HFF-Myc (cell line): ENCODE measurements around the gene PGAM2.

ENCODE experiments used
- DNase-seq: peaks from one replicate; pipeline ENCODE4 v3.0.0-alpha.2; 2011; ENCODE audit warnings: low read depth; ENCODE audit errors: extremely low read depth
- H3K4me3 ChIP-seq: replicated peaks from 2 replicates; pipeline ENCODE4 v1.5.1; 2011; ENCODE audit warnings: low read depth, mild to moderate bottlenecking, control low read depth, low read length
- TF ChIP-seq, protein P1 (sequence below): IDR thresholded peaks from 2 replicates; pipeline ENCODE4 v1.5.1; 2012; ENCODE audit warnings: mild to moderate bottlenecking, low read depth, low read length, control low read depth; ENCODE audit errors: missing control alignments

PGAM2 gene

DNA sequence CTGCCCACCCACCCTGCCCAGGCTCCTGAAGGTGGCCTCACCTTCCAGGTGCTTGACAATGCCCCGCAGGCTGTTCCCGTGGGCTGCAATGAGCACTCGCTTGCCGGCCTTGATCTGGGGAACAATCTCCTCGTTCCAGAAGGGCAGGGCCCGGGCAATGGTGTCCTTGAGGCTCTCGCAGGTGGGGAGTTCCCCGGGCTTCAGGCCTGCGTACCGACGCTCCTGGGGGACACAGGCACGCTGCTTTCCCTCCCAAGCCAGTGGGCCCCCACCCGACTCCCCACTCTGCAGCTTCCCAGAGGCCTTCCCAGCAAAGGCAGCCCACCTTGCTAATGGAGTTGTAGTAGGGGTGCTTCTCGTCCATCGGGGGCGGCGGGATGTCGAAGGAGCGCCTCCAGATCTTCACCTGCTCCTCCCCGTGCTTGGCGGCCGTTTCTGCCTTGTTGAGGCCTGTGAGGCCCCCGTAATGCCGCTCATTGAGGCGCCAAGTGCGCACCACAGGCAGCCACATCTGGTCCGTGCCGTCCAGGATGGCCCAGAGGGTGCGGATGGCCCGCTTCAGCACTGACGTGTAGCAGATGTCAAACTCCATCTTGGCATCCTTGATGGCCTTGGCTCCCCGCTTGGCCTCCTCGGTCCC lies 456 bp downstream of the PGAM2 start:
- TF ChIP-seq, protein P1, sequence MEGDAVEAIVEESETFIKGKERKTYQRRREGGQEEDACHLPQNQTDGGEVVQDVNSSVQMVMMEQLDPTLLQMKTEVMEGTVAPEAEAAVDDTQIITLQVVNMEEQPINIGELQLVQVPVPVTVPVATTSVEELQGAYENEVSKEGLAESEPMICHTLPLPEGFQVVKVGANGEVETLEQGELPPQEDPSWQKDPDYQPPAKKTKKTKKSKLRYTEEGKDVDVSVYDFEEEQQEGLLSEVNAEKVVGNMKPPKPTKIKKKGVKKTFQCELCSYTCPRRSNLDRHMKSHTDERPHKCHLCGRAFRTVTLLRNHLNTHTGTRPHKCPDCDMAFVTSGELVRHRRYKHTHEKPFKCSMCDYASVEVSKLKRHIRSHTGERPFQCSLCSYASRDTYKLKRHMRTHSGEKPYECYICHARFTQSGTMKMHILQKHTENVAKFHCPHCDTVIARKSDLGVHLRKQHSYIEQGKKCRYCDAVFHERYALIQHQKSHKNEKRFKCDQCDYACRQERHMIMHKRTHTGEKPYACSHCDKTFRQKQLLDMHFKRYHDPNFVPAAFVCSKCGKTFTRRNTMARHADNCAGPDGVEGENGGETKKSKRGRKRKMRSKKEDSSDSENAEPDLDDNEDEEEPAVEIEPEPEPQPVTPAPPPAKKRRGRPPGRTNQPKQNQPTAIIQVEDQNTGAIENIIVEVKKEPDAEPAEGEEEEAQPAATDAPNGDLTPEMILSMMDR, result no peak
- H3K4me3 ChIP-seq, result no peak overlapping the region
- DNase-seq, result no peak

DNA sequence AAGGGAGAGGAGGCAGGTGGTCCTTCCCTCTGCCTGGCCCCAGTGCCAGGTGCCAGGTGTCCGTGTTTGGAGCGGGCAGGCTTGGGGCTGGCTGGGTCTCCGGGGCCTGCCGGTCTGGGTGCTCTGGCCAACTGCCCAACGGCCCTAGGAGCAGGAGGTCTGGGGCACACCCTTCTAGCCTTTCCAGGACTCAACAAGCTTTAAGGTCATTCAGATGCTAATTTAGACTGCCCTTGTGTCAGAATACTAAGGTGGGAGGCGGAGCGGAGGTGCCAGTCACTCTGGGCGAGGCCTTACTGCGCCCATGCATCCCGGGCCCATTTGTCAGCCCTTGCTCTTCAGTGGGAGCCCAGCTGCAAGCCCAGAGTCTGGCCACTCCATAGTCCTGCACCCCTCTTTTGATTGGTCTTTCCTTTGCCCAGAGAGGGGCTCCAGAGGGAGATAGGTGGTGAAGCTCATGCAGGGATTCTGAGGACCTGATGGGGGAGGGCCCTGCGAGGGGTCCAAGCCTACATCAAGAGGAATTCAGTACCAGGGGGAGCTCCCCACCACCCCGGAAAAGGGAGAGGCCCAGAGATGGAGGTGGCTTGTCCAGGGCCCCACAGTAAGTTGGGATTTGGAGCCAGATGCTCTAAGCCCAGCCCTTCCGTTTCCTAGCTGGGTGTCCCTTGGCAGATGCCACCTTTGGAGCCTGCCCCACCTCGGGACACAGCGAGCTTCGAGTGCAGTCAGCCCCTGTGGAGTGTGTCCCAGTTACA lies 1.3 kb downstream of the PGAM2 start:
- TF ChIP-seq, protein P1, result no peak
- DNase-seq, result no peak
- no peak overlapping the region for H3K4me3 ChIP-seq

DNA sequence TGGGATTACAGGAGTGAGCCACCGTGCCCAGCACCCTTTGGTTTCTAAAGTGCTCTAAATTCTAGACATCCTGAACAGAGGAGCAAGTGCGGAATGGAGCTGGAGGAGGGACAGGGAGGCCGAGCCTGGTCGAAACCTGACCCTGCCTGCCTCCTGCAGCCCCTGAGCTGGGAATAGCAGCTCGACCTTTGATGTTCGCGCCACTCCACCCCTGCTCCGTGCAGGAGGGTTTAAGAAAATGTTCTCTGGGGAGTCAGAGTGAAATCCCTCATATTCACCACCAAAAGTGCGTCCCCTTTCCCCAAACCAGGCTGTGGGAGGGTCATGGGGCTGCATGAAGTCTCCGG lies 1.8 kb downstream of the PGAM2 start:
- H3K4me3 ChIP-seq, result no peak overlapping the region
- no peak for DNase-seq
- TF ChIP-seq, protein P1, result no peak

DNA sequence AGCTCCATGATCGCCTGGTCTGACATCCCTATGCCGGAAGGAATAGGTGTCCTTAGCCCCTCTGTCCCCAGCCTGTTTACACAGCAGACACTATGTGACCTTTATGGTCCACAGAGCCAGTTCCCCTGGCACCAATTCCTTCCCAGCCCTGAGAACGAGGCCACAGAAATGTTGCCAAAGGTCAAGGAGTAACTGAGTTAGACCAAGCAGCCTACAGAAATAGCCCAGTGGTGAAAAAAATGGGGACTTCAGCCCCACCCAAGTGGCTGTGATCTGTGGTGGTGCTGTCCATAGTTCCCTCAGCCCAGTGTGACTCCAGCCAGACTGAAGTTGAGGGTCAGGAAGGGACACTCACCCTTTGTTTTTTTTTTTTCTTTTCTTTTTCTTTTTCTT lies 2.5 kb downstream of the PGAM2 start:
- TF ChIP-seq, protein P1, result no peak
- DNase-seq, result no peak
- H3K4me3 ChIP-seq, result no peak overlapping the region

DNA sequence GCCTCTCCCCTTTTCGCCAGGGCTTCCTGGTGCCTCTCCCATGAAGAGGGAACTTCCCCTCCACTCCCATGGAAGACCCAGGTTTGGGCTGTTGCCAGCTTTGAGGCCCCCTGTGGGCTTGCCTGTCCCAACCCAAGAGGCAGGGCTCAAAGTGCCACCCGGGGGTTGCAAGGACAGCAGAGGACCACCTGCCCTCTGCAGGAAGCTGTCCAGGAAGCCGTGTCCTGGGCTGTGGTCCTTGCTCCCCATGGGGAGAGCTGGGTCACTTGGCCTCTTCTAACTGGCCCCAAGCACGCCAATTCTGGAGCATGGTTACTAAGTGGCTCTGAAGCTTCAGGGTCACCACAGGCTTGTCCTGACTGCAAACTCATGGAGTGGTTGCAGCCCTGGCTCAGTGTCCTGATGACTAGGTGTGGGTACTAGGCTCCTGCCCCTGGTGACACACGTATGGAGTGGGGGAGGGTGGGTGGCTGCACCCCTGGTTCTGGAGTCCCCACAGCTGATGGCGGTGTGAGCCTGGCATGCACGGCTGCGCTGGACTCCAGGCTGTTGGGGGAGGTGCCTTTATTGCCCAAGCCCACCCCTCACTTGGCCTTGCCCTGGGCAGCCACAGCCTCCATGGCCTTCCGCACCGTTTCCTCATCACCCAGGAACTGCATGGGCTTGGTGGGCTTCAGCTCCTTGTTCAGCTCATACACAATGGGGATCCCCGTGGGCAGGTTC lies 3.0 kb downstream of the PGAM2 start:
- TF ChIP-seq, protein P1, result no peak
- H3K4me3 ChIP-seq, result no peak overlapping the region
- DNase-seq, result no peak

DNA sequence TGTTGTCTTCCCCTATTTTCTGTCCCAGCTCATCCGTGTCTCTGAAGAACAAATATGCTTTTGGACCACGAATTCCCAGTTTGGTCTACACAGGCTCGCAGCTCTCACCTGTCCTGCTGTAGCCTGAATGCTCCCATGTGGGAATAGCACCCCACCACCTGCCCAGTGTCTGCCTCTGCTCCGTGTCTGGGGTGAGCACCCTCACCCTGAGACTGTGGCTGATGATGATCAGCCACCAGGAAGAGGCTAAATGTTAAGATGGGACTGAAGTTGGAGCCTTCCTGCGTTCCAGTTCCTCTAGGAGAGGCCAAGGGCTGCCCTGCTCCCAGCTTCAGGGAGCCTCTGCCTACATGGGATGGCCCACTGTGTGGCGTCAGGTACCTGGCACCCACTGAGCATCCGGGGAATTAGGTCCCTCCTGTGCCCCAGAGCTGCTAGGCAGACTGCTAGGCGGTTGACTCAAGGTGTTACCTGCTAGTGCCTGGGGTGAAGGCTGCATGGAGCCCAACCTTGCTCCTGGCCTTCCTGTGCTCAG lies 3.7 kb downstream of the PGAM2 start:
- DNase-seq, result no peak
- H3K4me3 ChIP-seq, result no peak overlapping the region
- TF ChIP-seq, protein P1, result no peak
